T-cell (primary cell): ENCODE results near the gene ZBTB11. TPM values are rescaled to one million over a fixed set of nuclear protein-coding genes. Genes with fewer than 3 reads are reported as not detected.
"Not testable (repeated sequence)": the region's sequence is repeated elsewhere in the genome, so short reads cannot be mapped to it uniquely, and the experiment has no call there.

Source experiments
- ATAC-seq, 4 experiments: fragments of 200-7000 bp in 3 of 4; fragments of 150-1000 bp in 1 of 4; cut with Tn5 transposase; replicated peaks in 1 of 4; 1 replicate in 3 of 4; 2 replicates in 1 of 4; pipeline ENCODE4 v1.10.0; 2021; ENCODE audit warnings: moderate library complexity in 3 of 4, mild to moderate bottlenecking in 2 of 4, moderate number of reproducible peaks in 1 of 4
- CTCF ChIA-PET, 2 donors: fragments of 300-600 bp; sonication (Branson Sonifier 250); formaldehyde crosslinking; loops; one replicate each; lab custom pipeline; 2022; ENCODE audit warnings: antibody characterized with exemption in 2 of 2; lab: Charles Lee
- POLR2A ChIA-PET, 2 donors: fragments of 300-600 bp; sonication (Branson Sonifier 250); formaldehyde crosslinking; loops; one replicate each; lab custom pipeline; 2022; ENCODE audit warnings: antibody characterized with exemption in 2 of 2; lab: Charles Lee
- DNase-seq, 35 experiments: peaks; one replicate each; pipeline versions ENCODE4 v3.0.0 to v3.0.0-alpha.2; 2013 to 2023
- H3K27ac ChIP-seq: one replicate; pipeline ENCODE4 v1.5.1; 2013; ENCODE audit warnings: low read length
- H3K27me3 ChIP-seq, 2 experiments: replicated peaks in 1 of 2; 1 replicate in 1 of 2; 2 replicates in 1 of 2; pipeline versions ENCODE4 v1.6.1 to v1.7.0; 2013; ENCODE audit warnings: low read length in 1 of 2, mixed read lengths in 1 of 2; ENCODE audit not compliant: control insufficient read depth in 2 of 2, insufficient read depth in 2 of 2; ENCODE audit errors: extremely low read depth in 1 of 2
- H3K36me3 ChIP-seq, 2 donors: 1 replicate in 1 of 2; 2 replicates in 1 of 2; pipeline versions ENCODE4 v1.6.1 to v1.7.0; 2013; ENCODE audit warnings: low read length in 1 of 2; ENCODE audit not compliant: control insufficient read depth in 2 of 2, insufficient read depth in 1 of 2; ENCODE audit errors: extremely low read depth in 1 of 2
- H3K4me1 ChIP-seq, 2 experiments: 1 replicate in 1 of 2; 2 replicates in 1 of 2; pipeline versions ENCODE4 v1.6.1 to v1.7.0; 2013; ENCODE audit warnings: low read length in 2 of 2, mixed read lengths in 1 of 2; ENCODE audit not compliant: insufficient read depth in 2 of 2, control insufficient read depth in 1 of 2; ENCODE audit errors: extremely low read depth in 1 of 2
- H3K4me3 ChIP-seq, 2 donors: 1 replicate in 1 of 2; 2 replicates in 1 of 2; pipeline versions ENCODE4 v1.5.1 to v1.7.0; 2013; ENCODE audit warnings: mild to moderate bottlenecking in 2 of 2, low read length in 1 of 2, moderate library complexity in 1 of 2; ENCODE audit not compliant: control insufficient read depth in 1 of 2; ENCODE audit errors: extremely low read depth in 1 of 2
- H3K9me3 ChIP-seq: 2 replicates; pipeline ENCODE4 v1.7.0; 2013
- H3K27ac Mint-ChIP-seq, 2 donors: one replicate each; pipeline ENCODE4 v1.8.0; 2020 to 2021; ENCODE audit warnings: mild to moderate bottlenecking in 2 of 2, mixed read lengths in 2 of 2
- H3K27me3 Mint-ChIP-seq, 2 donors: one replicate each; pipeline ENCODE4 v1.8.0; 2021 to 2022; ENCODE audit warnings: mixed read lengths in 2 of 2
- H3K36me3 Mint-ChIP-seq: one replicate; pipeline ENCODE4 v1.8.0; 2021; ENCODE audit warnings: mixed read lengths
- H3K4me1 Mint-ChIP-seq, 3 donors: one replicate each; pipeline ENCODE4 v1.8.0; 2020 to 2022; ENCODE audit warnings: mixed read lengths in 3 of 3, mild to moderate bottlenecking in 1 of 3
- H3K4me3 Mint-ChIP-seq, 3 donors: one replicate each; pipeline ENCODE4 v1.8.0; 2020 to 2022; ENCODE audit warnings: mild to moderate bottlenecking in 3 of 3, mixed read lengths in 3 of 3, moderate library complexity in 3 of 3
- H3K9me3 Mint-ChIP-seq, 3 donors: one replicate each; pipeline ENCODE4 v1.8.0; 2020 to 2022; ENCODE audit warnings: mixed read lengths in 3 of 3
- WGBS: methylation state at CpG from one replicate; pipeline ENCODE4 v1.1.5; 2013; ENCODE audit warnings: missing lambda C conversion rate; ENCODE audit not compliant: insufficient coverage; 5-methylcytosine and 5-hydroxymethylcytosine counted together
- total RNA-seq, 35 experiments: library from RNA in 6 of 35; stranded (reverse) in 6 of 35; fragments of 120-200 nt in 1 of 35; gene quantifications; one replicate each; pipeline versions ENCODE4 v1.2.1 to v1.2.4 and lab custom pipeline; 2013 to 2026

Gene ZBTB11
- total RNA-seq, 5 donors from 2014 or later (not counting 1 experiment from before 2014, with no cell fraction given): 38.7 to 61.4 (median 45.6) TPM

- Histone ChIP-seq H3K27me3 (no peaks in the 10 kb centered on the region), H3K27ac (no peak overlapping the region), H3K4me3 (no peak overlapping the region), H3K9me3 (no peaks in the 10 kb centered on the region), H3K4me1 (no peaks in the 10 kb centered on the region), H3K36me3 (no peaks in the 10 kb centered on the region)
- no peak for ATAC-seq
- Mint-ChIP-seq H3K9me3 (peaks cover 0 to 3% (median under 1%) of the 10 kb centered on the region in 3 donors), H3K27me3 (no peaks in the 10 kb centered on the region), H3K4me1 (no peaks in the 10 kb centered on the region), H3K27ac (no peak overlapping the region), H3K36me3 (no peaks in the 10 kb centered on the region), H3K4me3 (no peak overlapping the region)
- CTCF ChIA-PET: no interaction called here
- POLR2A ChIA-PET: no interaction called here
- 94% methylated on average over 2 of the region's 2 CpGs for WGBS
- DNase-seq: no peak
Observed at GRCh38 chr3:101624857-101625256, 52.1 kb downstream of the ZBTB11 start.

- Histone ChIP-seq H3K4me3 (no peak overlapping the region), H3K9me3 (no peaks in the 10 kb centered on the region), H3K4me1 (no peaks in the 10 kb centered on the region), H3K36me3 (no peaks in the 10 kb centered on the region), H3K27ac (no peak overlapping the region), H3K27me3 (no peaks in the 10 kb centered on the region)
- no peak for DNase-seq
- Mint-ChIP-seq H3K4me1 (no peaks in the 10 kb centered on the region), H3K4me3 (no peak overlapping the region), H3K36me3 (no peaks in the 10 kb centered on the region), H3K9me3 (peaks cover 0 to 5% (median 4%) of the 10 kb centered on the region in 3 donors), H3K27me3 (no peaks in the 10 kb centered on the region), H3K27ac (no peak overlapping the region)
- ATAC-seq: no peak
- POLR2A ChIA-PET: no interaction called here
- WGBS: no CpG with 5 or more reads among the region's 1 CpG
- CTCF ChIA-PET: no interaction called here
Observed at GRCh38 chr3:101623656-101624055, 53.3 kb downstream of the ZBTB11 start.

GRCh38 chr3:101619734-101620133 is 57.2 kb downstream of the ZBTB11 start:
- no peaks in the 10 kb centered on the region for H3K36me3 ChIP-seq
- Mint-ChIP-seq H3K4me3 (no peak overlapping the region), H3K27ac (no peak overlapping the region), H3K27me3 (no peaks in the 10 kb centered on the region), H3K9me3 (peaks cover 0 to 5% (median 4%) of the 10 kb centered on the region in 3 donors), H3K36me3 (no peaks in the 10 kb centered on the region), H3K4me1 (no peaks in the 10 kb centered on the region)
- H3K27ac ChIP-seq: no peak overlapping the region
- WGBS: no CpG with 5 or more reads among the region's 3 CpGs
- POLR2A ChIA-PET: interaction anchor here in 1 of 2 donors (0.6 kb wide), 1 partner anchor 28 kb away, joined by 4 read pairs; no protein-coding TSS in a partner anchor
- H3K4me3 ChIP-seq: no peak overlapping the region
- no peak for DNase-seq
- CTCF ChIA-PET: no interaction called here
- H3K27me3 ChIP-seq: no peaks in the 10 kb centered on the region
- no peaks in the 10 kb centered on the region for H3K9me3 ChIP-seq
- no peaks in the 10 kb centered on the region for H3K4me1 ChIP-seq
- no peak for ATAC-seq

GRCh38 chr3:101618726-101619125 is 58.2 kb downstream of the ZBTB11 start:
- no peaks in the 10 kb centered on the region for H3K9me3 ChIP-seq
- Mint-ChIP-seq H3K27ac (no peak overlapping the region), H3K36me3 (no peaks in the 10 kb centered on the region), H3K9me3 (peaks cover 0 to 5% (median 4%) of the 10 kb centered on the region in 3 donors), H3K27me3 (no peaks in the 10 kb centered on the region), H3K4me1 (no peaks in the 10 kb centered on the region), H3K4me3 (no peak overlapping the region)
- POLR2A ChIA-PET: no interaction called here
- WGBS: 57% methylated on average over 1 of the region's 1 CpG
- H3K4me1 ChIP-seq: no peaks in the 10 kb centered on the region
- ATAC-seq (no peak), DNase-seq (no peak)
- H3K27me3 ChIP-seq: no peaks in the 10 kb centered on the region
- no peak overlapping the region for H3K4me3 ChIP-seq
- no peak overlapping the region for H3K27ac ChIP-seq
- H3K36me3 ChIP-seq: no peaks in the 10 kb centered on the region
- CTCF ChIA-PET: no interaction called here

GRCh38 chr3:101617478-101617877 is 59.5 kb downstream of the ZBTB11 start:
- Histone ChIP-seq H3K27ac (no peak overlapping the region), H3K27me3 (no peaks in the 10 kb centered on the region), H3K4me1 (no peaks in the 10 kb centered on the region), H3K4me3 (no peak overlapping the region), H3K36me3 (no peaks in the 10 kb centered on the region), H3K9me3 (no peaks in the 10 kb centered on the region)
- no peaks in the 10 kb centered on the region for H3K36me3 Mint-ChIP-seq
- H3K27me3 Mint-ChIP-seq: no peaks in the 10 kb centered on the region
- ChIA-PET CTCF (no interaction called here), POLR2A (no interaction called here)
- H3K4me3 Mint-ChIP-seq: no peak overlapping the region
- no peak for ATAC-seq
- no peak overlapping the region for H3K27ac Mint-ChIP-seq
- DNase-seq: no peak
- WGBS: 89% methylated on average over 5 of the region's 7 CpGs
- peaks cover 0 to 5% (median 4%) of the 10 kb centered on the region in 3 donors for H3K9me3 Mint-ChIP-seq
- H3K4me1 Mint-ChIP-seq: no peaks in the 10 kb centered on the region

GRCh38 chr3:101615525-101615924 is 61.4 kb downstream of the ZBTB11 start:
- Mint-ChIP-seq H3K27ac (no peak overlapping the region), H3K27me3 (no peaks in the 10 kb centered on the region), H3K9me3 (peaks cover 0 to 5% (median 4%) of the 10 kb centered on the region in 3 donors), H3K36me3 (no peaks in the 10 kb centered on the region), H3K4me1 (no peaks in the 10 kb centered on the region), H3K4me3 (no peak overlapping the region)
- Histone ChIP-seq H3K27me3 (no peaks in the 10 kb centered on the region), H3K27ac (no peak overlapping the region), H3K4me1 (no peaks in the 10 kb centered on the region), H3K36me3 (no peaks in the 10 kb centered on the region), H3K9me3 (no peaks in the 10 kb centered on the region), H3K4me3 (no peak overlapping the region)
- 100% methylated on average over 4 of the region's 6 CpGs for WGBS
- ATAC-seq (no peak), DNase-seq (no peak)
- POLR2A ChIA-PET: no interaction called here
- CTCF ChIA-PET: no interaction called here

- H3K27ac Mint-ChIP-seq, H3K36me3 Mint-ChIP-seq, H3K27me3 ChIP-seq, DNase-seq, H3K4me1 ChIP-seq, POLR2A ChIA-PET, H3K9me3 Mint-ChIP-seq, H3K36me3 ChIP-seq, H3K9me3 ChIP-seq, H3K4me3 Mint-ChIP-seq, H3K27ac ChIP-seq, H3K4me1 Mint-ChIP-seq, ATAC-seq, H3K4me3 ChIP-seq, H3K27me3 Mint-ChIP-seq: not testable (repeated sequence)
- CTCF ChIA-PET: interaction anchor here in 1 of 2 donors (0.7 kb wide), 1 partner anchor 11 kb away, joined by 3 read pairs; no protein-coding TSS in a partner anchor
- WGBS: 82% methylated on average over 4 of the region's 9 CpGs
Observed at GRCh38 chr3:101613014-101613413, 63.9 kb downstream of the ZBTB11 start.
